Type B pancreatic cell (in vitro differentiated cells): Measurements from ENCODE around the gene CD151. TPM values are rescaled to one million over a fixed set of nuclear protein-coding genes. Genes with fewer than 3 reads are reported as not detected.

ENCODE experiments used
- DNase-seq: peaks from one replicate; pipeline ENCODE4 v3.0.0; 2021; ENCODE audit warnings: mixed read lengths; ENCODE audit not compliant: unreplicated experiment; ENCODE audit errors: extremely low spot score
- H3K27ac Mint-ChIP-seq: 2 replicates; pipeline ENCODE4 v1.8.0; 2021; ENCODE audit warnings: mild to moderate bottlenecking, mixed read lengths
- H3K27me3 Mint-ChIP-seq: 2 replicates; pipeline ENCODE4 v1.8.0; 2021; ENCODE audit warnings: mixed read lengths
- H3K36me3 Mint-ChIP-seq: 2 replicates; pipeline ENCODE4 v1.8.0; 2021; ENCODE audit warnings: mixed read lengths
- H3K4me1 Mint-ChIP-seq: one replicate; pipeline ENCODE4 v1.8.0; 2021; ENCODE audit warnings: mixed read lengths; ENCODE audit not compliant: unreplicated experiment
- H3K4me3 Mint-ChIP-seq: 2 replicates; pipeline ENCODE4 v1.8.0; 2021; ENCODE audit warnings: mild to moderate bottlenecking, mixed read lengths
- H3K9me3 Mint-ChIP-seq: 2 replicates; pipeline ENCODE4 v1.8.0; 2021; ENCODE audit warnings: mixed read lengths
- total RNA-seq: library from RNA; stranded (reverse); gene quantifications from 2 replicates; pipeline ENCODE4 v1.2.1, GENCODE V29; 2021; ENCODE audit warnings: low replicate concordance
- TF ChIP-seq, protein P1 (sequence below): fragments of 200-600 bp; sonication (generic); conservative IDR thresholded peaks from 2 replicates; pipeline ENCODE4 v1.5.0; 2021; ENCODE audit warnings: antibody characterized with exemption, mild to moderate bottlenecking

CD151 gene
- total RNA-seq, 1 donor from 2014 or later = 126 TPM

DNA sequence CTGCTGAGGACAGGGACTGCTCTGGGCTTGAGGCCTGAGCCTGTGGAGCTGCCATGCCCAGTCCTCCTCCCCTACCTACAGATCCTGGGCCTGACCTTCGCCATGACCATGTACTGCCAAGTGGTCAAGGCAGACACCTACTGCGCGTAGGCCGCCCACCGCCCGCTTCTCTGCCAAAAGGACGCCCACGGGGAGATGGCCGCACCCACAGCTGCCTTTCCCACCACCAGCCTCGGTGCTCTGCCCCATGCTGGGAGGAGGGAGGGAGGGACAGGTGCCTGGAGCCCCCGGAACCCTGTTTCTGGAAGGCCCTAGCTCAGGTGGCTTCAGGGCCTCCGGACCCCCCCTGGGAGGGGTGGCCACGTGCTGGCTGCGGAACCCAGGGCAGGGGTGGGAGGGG lies 33.7 kb downstream of the CD151 start:
- H3K27me3 Mint-ChIP-seq = no peaks in the 10 kb centered on the region
- H3K4me1 Mint-ChIP-seq = peaks cover 5% of the 10 kb centered on the region
- H3K36me3 Mint-ChIP-seq = no peaks in the 10 kb centered on the region
- TF ChIP-seq, protein P1, sequence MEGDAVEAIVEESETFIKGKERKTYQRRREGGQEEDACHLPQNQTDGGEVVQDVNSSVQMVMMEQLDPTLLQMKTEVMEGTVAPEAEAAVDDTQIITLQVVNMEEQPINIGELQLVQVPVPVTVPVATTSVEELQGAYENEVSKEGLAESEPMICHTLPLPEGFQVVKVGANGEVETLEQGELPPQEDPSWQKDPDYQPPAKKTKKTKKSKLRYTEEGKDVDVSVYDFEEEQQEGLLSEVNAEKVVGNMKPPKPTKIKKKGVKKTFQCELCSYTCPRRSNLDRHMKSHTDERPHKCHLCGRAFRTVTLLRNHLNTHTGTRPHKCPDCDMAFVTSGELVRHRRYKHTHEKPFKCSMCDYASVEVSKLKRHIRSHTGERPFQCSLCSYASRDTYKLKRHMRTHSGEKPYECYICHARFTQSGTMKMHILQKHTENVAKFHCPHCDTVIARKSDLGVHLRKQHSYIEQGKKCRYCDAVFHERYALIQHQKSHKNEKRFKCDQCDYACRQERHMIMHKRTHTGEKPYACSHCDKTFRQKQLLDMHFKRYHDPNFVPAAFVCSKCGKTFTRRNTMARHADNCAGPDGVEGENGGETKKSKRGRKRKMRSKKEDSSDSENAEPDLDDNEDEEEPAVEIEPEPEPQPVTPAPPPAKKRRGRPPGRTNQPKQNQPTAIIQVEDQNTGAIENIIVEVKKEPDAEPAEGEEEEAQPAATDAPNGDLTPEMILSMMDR = no peak
- H3K27ac Mint-ChIP-seq = no peak overlapping the region
- H3K4me3 Mint-ChIP-seq = no peak overlapping the region
- H3K9me3 Mint-ChIP-seq = no peaks in the 10 kb centered on the region
- DNase-seq = no peak

DNA sequence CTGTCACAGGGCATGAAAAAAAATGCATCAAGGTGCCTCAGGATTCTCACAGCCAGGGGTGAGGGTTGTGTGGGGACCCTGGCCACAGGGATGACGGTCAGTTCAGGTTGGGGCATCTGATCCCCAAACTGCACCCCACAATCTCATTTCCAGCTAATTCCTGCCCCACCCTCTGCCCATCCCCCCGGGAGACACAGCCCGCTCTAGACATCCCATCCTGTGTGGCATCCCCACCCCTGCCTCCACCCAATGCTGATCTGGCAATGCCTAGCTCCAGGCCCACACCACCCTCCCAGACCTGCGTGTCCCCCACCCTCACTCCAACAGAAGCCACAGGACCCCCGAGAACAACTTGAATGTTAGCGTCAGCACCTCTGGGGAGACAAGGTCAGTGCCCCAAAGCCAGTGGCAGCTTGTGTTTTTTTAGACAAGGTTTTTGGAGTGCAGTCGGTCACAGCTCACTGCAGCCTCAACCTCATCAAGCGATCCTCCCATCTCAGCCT lies 35.2 kb downstream of the CD151 start:
- Mint-ChIP-seq H3K27me3 (no peaks in the 10 kb centered on the region), H3K4me1 (no peaks in the 10 kb centered on the region), H3K36me3 (no peaks in the 10 kb centered on the region), H3K4me3 (no peak overlapping the region), H3K27ac (no peak overlapping the region), H3K9me3 (no peaks in the 10 kb centered on the region)
- TF ChIP-seq, protein P1 = no peak
- no peak for DNase-seq

DNA sequence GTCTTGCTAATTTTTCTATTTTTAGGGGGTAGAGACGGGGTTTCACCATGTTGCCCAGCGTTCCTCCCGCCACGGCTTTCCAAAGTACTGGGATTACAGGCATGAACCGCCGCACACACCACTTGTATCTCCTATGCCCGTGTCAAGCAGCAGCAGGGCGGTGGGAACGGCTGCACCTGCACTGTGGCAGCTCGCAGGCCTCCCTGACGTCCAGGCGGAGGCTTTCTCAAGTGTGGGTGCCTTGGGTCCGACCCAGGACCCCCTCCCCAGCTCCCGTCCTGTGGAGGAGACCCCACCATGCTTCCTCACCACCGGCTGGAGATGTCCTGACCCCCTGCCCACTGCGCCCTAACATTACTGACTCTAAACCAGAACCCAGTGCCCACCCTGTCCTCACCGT lies 35.6 kb downstream of the CD151 start:
- Mint-ChIP-seq H3K4me1 (peaks cover 2% of the 10 kb centered on the region), H3K27me3 (no peaks in the 10 kb centered on the region), H3K4me3 (no peak overlapping the region), H3K27ac (peak overlapping the region; percentile 9), H3K9me3 (no peaks in the 10 kb centered on the region), H3K36me3 (no peaks in the 10 kb centered on the region)
- DNase-seq = no peak
- TF ChIP-seq, protein P1 = no peak

DNA sequence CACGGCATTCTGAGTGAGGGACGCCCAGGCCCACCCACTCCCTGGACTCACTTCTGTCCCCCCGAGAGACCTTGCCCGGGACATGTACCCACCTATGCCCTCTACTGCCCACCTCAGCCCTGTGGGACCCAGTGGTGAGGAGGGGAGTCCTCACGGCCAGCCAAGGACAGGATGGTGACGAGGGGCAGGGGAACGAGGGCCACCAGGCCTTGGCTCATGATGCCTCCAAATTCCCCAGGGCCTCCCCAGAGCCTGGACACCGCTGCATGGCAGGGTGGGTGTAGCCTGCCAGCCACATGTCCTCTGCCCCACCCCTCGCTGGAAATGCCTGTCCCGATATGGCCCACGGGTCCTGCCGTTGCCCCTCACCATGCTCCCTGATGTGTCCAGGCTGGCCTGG lies 36.0 kb downstream of the CD151 start:
- H3K9me3 Mint-ChIP-seq = no peaks in the 10 kb centered on the region
- TF ChIP-seq, protein P1 = no peak

DNA sequence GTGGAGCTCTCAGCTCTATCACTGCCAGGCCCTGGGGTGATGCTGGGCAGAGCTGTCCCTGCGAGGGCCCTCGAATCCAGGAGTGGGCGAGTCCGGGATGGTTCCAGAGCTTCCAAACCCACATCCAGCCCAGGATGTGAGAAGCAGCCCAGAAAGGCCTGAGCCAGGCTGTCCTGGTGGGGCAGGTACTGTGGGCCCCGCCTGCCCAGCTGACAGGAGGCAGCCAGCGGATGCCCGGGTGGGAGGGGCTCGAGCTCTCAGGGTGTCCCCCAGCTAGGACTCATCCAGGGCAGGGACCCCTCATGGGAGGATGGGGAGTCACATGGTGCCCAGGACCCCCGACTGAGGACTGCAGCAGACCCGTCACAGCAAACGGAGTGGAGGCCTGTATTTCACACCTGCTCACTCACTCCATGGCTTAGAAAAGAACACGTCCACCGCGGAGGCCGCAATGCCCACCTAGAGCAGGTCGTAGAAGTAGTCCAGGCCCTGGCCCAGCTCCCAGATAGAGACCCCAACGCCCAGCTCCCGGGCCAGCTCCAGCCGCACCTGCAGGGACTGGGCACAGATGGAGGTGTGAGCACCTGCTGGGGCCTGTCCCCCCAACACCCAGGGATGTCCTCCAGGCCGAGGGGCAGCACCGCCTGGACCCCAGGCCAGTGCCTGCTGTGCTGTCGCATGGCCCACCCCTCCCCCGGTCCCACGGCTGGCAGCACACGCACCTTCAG lies 36.8 kb downstream of the CD151 start:
- H3K36me3 Mint-ChIP-seq = peaks cover 4% of the 10 kb centered on the region
- H3K4me3 Mint-ChIP-seq = no peak overlapping the region

More for the DNA sequence above, 36.0 kb downstream of the CD151 start:
- peak overlapping the region; percentile 9 for H3K27ac Mint-ChIP-seq
- peaks cover 3% of the 10 kb centered on the region for H3K36me3 Mint-ChIP-seq
- DNase-seq = no peak
- H3K4me1 Mint-ChIP-seq = peaks cover 6% of the 10 kb centered on the region
- no peaks in the 10 kb centered on the region for H3K27me3 Mint-ChIP-seq
- H3K4me3 Mint-ChIP-seq = no peak overlapping the region

More for the DNA sequence above, 36.8 kb downstream of the CD151 start:
- Mint-ChIP-seq H3K27ac (no peak overlapping the region), H3K9me3 (no peaks in the 10 kb centered on the region), H3K4me1 (peaks cover 7% of the 10 kb centered on the region), H3K27me3 (no peaks in the 10 kb centered on the region)
- no peak for DNase-seq
- TF ChIP-seq, protein P1 = no peak
